ENCODE measurements around the gene DDRGK1. TPM values are rescaled to one million over a fixed set of nuclear protein-coding genes. Genes with fewer than 3 reads are reported as not detected.

Gene DDRGK1
- total RNA-seq, 1 donor from 2014 or later, result 62.7 TPM

GRCh38 chr20:3233131-3233990, 28.9 kb upstream of the DDRGK1 start:
- H3K27ac Mint-ChIP-seq, result no peak overlapping the region
- no peaks in the 10 kb centered on the region for H3K36me3 Mint-ChIP-seq
- no peak for DNase-seq (ENCODE audit: low spot score in 2 of 2, unreplicated experiment in 2 of 2)
- no peaks in the 10 kb centered on the region for H3K4me1 Mint-ChIP-seq
- peaks cover 41% of the 10 kb centered on the region for H3K27me3 Mint-ChIP-seq (ENCODE audit: low read depth)
- H3K4me3 Mint-ChIP-seq, result no peak overlapping the region
- TF ChIP-seq, protein P1, sequence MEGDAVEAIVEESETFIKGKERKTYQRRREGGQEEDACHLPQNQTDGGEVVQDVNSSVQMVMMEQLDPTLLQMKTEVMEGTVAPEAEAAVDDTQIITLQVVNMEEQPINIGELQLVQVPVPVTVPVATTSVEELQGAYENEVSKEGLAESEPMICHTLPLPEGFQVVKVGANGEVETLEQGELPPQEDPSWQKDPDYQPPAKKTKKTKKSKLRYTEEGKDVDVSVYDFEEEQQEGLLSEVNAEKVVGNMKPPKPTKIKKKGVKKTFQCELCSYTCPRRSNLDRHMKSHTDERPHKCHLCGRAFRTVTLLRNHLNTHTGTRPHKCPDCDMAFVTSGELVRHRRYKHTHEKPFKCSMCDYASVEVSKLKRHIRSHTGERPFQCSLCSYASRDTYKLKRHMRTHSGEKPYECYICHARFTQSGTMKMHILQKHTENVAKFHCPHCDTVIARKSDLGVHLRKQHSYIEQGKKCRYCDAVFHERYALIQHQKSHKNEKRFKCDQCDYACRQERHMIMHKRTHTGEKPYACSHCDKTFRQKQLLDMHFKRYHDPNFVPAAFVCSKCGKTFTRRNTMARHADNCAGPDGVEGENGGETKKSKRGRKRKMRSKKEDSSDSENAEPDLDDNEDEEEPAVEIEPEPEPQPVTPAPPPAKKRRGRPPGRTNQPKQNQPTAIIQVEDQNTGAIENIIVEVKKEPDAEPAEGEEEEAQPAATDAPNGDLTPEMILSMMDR (IDR thresholded peaks at IDR 0.05; ENCODE audit: unreplicated experiment), result no peak
- H3K9me3 Mint-ChIP-seq, result no peaks in the 10 kb centered on the region

GRCh38 chr20:3231889-3232588, 27.6 kb upstream of the DDRGK1 start:
- H3K4me3 Mint-ChIP-seq, result no peak overlapping the region

GRCh38 chr20:3231116-3231515, 26.6 kb upstream of the DDRGK1 start:
- H3K27me3 Mint-ChIP-seq (ENCODE audit: low read depth), result peaks cover 18% of the 10 kb centered on the region
- TF ChIP-seq, protein P1 (IDR thresholded peaks at IDR 0.05; ENCODE audit: unreplicated experiment), result no peak
- no peaks in the 10 kb centered on the region for H3K36me3 Mint-ChIP-seq
- H3K4me1 Mint-ChIP-seq, result peaks cover 6% of the 10 kb centered on the region
- no peak for DNase-seq (ENCODE audit: low spot score in 2 of 2, unreplicated experiment in 2 of 2)
- no peaks in the 10 kb centered on the region for H3K9me3 Mint-ChIP-seq
- H3K27ac Mint-ChIP-seq, result no peak overlapping the region
- H3K4me3 Mint-ChIP-seq, result no peak overlapping the region

More at GRCh38 chr20:3231889-3232588, 27.6 kb upstream of the DDRGK1 start:
- no peaks in the 10 kb centered on the region for H3K9me3 Mint-ChIP-seq
- no peaks in the 10 kb centered on the region for H3K36me3 Mint-ChIP-seq
- no peak for DNase-seq (ENCODE audit: low spot score in 2 of 2, unreplicated experiment in 2 of 2)
- H3K27ac Mint-ChIP-seq, result no peak overlapping the region
- H3K4me1 Mint-ChIP-seq, result no peaks in the 10 kb centered on the region
- H3K27me3 Mint-ChIP-seq (ENCODE audit: low read depth), result peaks cover 27% of the 10 kb centered on the region
- TF ChIP-seq, protein P1 (IDR thresholded peaks at IDR 0.05; ENCODE audit: unreplicated experiment), result no peak

GRCh38 chr20:3229798-3230197, 25.3 kb upstream of the DDRGK1 start:
- H3K27me3 Mint-ChIP-seq (ENCODE audit: low read depth), result peaks cover 5% of the 10 kb centered on the region

DNA sequence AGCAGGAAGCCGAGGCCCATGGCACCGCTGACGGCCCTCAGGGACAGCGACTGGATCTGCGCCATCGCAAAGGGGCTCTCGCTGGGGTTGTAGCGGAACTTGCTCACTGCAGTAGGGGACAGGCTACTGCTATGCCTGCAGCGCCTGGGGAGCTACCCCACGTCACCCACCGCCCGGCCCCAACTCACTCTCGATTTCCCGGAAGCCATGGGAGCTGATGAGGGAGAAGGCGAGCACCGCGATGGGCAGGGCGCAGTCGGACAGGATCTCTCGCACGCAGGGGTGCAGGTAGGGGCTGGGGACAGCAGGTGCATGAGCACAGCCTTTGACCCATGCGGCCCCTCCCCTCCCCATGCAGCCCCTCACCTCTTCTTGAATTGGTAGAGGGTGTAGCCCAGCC, 24.7 kb upstream of the DDRGK1 start:
- H3K27me3 Mint-ChIP-seq (ENCODE audit: low read depth), result no peaks in the 10 kb centered on the region
- TF ChIP-seq, protein P1 (IDR thresholded peaks at IDR 0.05; ENCODE audit: unreplicated experiment), result no peak
- H3K27ac Mint-ChIP-seq, result no peak overlapping the region
- no peaks in the 10 kb centered on the region for H3K9me3 Mint-ChIP-seq
- peaks cover 8% of the 10 kb centered on the region for H3K4me1 Mint-ChIP-seq
- H3K4me3 Mint-ChIP-seq, result no peak overlapping the region
- no peak for DNase-seq (ENCODE audit: low spot score in 2 of 2, unreplicated experiment in 2 of 2)
- H3K36me3 Mint-ChIP-seq, result no peaks in the 10 kb centered on the region

More at GRCh38 chr20:3229798-3230197, 25.3 kb upstream of the DDRGK1 start:
- no peak overlapping the region for H3K4me3 Mint-ChIP-seq
- no peaks in the 10 kb centered on the region for H3K9me3 Mint-ChIP-seq
- TF ChIP-seq, protein P1 (IDR thresholded peaks at IDR 0.05; ENCODE audit: unreplicated experiment), result no peak
- no peaks in the 10 kb centered on the region for H3K36me3 Mint-ChIP-seq
- H3K27ac Mint-ChIP-seq, result no peak overlapping the region
- peaks cover 8% of the 10 kb centered on the region for H3K4me1 Mint-ChIP-seq
- DNase-seq (ENCODE audit: low spot score in 2 of 2, unreplicated experiment in 2 of 2), result no peak
